Iris pigment epithelial cell (primary cell): ENCODE results near the gene PTPN12.
"Not testable (repeated sequence)": the region's sequence is repeated elsewhere in the genome, so short reads cannot be mapped to it uniquely, and the experiment has no call there.

Experiments
- DNase-seq: peaks from one replicate; pipeline ENCODE4 v3.0.0-alpha.2; 2011; ENCODE audit warnings: low read depth

The PTPN12 gene

DNA sequence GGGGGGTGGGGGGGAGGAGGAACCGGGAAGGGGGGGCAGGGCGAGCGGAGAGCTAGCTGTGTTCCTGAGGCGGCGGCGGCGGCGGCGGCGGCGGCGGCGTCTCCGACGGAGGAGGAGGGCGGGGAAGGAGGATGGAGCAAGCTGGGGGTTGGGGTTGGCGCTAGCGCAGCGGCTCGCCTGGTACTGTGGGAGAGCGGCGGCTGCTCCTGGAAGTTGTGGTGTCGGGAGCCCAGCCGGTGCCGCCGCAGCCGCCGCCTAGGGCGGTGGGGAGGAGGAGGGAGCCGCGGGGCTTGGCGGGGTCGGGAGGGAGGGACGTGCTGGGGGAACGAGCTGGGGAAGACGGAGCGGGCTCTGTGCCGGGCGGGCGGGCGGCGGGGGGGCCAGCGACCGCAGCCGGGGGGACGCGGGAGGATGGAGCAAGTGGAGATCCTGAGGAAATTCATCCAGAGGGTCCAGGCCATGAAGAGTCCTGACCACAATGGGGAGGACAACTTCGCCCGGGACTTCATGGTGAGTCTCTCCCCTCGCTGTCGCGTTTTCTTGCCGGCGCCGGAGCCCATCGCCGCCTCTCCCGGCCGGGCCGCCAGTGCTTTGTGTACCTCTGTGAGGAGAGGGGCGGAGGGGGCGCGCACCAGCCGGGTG, at the start of gene PTPN12:
PTPN12 (plus strand) TSS at position 160 of the 642 bp plus-strand sequence; CDS start at position 412, 252 bp downstream.
- DNase-seq: no peak

DNA sequence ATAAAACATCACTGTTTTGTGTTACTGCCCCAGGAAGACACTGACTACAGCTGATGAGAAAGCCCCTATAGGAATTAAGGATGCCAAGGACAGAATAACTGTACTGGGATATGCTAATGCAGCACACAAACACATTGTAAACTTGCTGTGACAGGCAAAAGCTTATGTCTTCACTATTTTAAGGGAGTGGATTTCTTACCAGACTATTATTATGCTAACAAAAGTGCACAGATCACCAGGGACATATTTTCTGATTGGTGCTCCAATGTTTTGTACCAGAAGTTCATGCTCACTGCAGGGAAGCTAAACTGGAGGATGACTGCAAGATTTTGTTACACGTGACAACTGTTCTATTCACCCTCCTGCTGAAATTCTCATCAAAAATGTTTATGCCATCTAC, 48.1 kb upstream of the PTPN12 start:
- no peak for DNase-seq

DNA sequence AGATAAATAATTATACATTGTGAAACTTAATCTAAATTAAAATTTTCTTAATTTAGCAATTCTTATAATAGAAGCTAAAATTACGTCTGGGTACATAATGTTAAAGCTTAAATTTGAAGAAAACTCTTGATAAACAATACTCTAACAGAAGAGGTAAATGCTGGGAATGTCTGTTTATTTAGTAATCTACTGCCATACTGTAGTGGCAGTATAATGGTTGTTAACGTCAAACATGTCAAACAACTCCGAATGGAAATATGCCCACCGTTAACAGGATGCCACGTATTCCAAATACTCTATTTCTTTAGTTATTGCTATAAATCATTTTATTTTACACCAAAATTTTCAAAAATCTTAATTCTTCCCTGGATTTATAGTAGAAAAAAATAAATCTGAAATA, 40.0 kb upstream of the PTPN12 start:
- DNase-seq: no peak

DNA sequence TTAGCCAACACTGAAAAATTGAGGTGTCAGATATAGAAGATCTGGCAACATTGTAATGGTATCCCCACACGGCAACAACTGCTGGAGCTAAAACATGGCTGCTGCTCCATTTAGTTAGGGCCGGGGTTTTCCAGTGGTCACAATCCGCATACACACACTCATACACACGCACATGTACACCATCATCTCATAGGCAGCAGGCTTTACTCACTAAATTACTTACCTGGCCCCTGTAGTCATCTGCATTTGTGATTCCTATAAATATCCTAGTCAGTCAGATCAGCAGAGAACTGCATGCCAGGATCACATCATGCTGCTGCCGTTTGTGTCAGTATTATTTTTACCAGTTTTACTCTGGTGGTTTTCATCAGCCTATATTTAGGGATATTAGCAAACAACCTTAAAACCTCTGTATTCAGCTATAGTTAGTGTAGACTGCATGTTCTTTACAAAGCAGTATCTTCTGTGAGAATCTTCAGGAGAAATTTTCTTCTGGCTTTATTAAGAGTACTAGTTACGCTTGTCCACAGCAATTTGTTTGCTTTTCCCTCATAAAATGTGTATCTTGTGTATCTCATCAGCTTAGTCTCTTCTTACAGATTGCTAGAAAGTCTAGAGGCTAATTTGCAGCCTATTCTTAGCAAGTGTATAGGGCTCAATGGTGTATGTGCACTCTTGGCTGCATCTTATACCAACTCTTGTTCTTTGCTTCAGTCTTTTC, 38.3 kb upstream of the PTPN12 start:
- DNase-seq: no peak

DNA sequence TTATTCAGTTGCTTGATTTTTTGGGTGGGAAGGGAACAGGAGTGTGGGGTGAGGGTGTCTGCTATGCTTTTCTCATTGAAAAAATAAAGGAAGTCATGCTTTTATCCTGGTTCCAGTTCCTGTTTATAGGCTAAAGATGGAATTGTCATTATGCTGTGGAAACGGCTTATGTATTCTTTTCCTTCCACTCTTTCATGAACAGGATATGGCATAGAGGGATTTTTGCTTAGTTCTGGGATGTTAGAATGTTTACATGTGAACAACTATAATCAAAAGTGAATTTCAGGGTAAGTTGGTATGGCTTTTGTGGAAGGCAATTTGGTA, 35.9 kb upstream of the PTPN12 start:
- no peak for DNase-seq

DNA sequence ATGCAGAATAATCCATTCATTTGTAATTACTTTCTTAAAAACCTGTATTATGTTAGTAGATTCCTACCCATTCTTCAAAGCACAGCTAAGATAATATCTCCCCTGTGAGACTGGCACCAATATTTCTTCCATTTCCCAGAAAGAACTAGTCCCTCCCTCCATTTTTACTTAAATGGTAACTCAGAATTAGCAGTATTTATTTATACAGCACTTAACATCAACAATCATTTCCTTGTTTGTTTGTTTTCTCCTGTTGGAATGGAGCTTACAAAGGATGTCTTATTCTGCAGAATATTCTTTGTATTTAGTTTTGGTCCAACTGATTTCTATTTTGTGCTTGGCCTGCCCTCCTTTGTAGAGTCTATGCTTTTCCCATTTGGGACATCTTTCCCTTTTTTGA, 32.1 kb upstream of the PTPN12 start:
- DNase-seq: no peak

DNA sequence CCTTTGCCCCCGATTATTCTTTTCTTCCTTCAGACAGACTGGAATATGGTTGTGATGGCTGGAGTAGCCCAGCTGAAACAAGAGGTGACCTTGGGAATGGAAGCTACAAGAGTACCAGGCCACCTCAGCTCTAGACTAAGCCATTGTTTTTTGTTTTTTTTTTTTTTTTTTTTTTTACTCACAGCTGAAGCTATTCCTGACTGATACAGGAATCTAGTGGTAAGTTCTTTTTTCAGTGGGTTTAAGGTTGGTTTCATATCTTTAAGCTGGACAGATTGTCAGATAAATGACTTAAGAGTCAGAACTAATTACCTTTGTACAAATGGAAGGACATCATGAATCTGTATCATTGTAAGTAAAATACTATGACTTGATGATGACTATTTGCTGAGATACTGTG, 30.2 kb upstream of the PTPN12 start:
- no peak for DNase-seq

DNA sequence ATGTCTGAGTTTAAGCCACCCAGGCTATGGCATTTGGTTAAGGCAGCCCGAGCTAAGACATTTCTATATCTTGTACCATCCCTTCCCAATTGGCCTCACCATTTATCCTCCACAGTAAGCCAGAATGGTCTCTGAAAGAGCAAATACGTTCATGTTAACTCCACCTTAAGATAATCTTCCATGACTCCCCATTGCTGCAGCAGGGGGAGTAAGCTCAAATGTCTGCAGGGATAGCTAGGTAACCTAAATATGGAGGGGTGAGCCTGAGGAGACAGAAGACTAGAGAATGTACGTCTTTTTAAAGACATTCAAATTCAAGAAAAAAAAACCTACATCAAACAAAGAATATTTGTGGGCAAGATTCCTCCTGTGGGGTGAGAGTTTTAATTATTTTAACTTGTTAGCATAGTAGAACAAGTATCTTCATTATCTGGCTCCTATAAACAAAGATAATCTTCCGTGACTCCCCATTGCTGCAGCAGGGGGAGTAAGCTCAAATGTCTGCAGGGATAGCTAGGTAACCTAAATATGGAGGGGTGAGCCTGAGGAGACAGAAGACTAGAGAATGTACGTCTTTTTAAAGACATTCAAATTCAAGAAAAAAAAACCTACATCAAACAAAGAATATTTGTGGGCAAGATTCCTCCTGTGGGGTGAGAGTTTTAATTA, 24.0 kb upstream of the PTPN12 start:
- not testable (repeated sequence) for DNase-seq

DNA sequence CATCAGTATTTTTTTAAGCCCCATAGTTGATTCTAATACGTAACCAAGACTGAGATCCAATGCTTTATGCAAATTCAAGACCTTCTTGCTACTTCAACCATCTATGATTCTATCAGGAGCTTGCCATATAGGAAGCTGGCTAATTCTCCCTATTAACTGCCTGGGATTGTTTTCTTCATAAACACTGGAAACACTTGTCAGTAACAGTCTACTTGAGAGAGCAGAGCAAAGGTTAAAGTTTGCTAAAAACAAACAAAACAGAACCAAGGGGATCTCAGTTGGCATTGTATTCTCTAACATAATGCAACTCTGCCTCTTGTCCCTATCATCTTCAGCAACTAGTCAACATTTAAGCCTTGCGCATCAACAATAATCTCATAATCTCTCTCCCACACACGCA, 21.0 kb upstream of the PTPN12 start:
- DNase-seq: no peak

DNA sequence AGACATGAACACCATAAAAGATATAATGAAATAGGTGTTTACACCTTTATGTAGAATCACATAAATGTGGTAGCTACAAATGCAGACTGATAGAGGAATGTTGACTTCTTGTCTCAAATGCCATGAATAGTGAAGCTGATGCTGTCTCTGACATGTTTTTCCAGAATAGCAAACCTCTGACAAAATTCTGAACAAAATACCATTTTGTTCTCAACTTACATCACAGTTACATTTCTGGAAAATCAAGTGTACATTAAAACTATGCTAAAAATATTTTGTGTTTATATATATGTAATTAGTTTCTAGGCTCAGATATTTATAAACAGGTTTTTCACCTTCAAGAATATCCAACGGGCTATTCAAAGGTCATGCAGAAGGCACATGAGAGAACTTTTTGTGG, 16.8 kb upstream of the PTPN12 start:
- no peak for DNase-seq

DNA sequence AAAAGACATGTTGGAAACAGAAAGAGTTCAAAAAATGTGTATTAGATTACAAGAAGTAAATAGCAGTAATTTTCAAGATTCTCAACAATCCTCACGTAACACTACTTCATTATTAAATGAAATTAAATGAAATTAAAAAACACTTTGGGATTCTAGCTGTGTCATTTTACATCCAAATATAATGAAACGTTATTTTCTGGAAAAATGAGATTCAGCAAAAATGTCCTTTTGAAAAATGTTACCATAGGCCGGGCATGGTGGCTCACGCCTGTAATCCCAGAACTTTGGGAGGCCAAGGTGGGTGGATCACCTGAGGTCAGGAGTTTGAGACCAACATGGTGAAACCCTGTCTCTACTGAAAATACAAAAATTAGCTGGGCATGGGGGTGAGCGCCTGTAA, 15.6 kb upstream of the PTPN12 start:
- not testable (repeated sequence) for DNase-seq

DNA sequence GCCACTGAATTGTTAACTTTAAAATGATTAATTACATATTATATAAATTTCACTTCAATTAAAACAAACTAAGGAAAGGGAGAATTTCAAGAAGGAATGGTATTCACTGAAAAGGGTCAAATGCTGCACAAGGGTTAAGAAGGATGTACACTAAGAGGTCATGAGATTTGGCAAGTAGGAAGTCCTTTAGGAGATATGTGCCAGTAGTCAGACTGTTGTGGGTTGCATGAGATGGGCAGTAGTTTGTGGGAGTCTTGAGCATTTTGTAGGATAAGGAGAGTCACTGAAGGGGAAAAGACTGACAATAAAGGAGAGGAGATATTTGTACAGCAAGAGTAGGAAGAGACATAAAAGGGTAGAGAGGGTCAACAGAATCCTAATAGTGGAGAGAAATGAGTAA, 12.4 kb upstream of the PTPN12 start:
- DNase-seq: no peak

DNA sequence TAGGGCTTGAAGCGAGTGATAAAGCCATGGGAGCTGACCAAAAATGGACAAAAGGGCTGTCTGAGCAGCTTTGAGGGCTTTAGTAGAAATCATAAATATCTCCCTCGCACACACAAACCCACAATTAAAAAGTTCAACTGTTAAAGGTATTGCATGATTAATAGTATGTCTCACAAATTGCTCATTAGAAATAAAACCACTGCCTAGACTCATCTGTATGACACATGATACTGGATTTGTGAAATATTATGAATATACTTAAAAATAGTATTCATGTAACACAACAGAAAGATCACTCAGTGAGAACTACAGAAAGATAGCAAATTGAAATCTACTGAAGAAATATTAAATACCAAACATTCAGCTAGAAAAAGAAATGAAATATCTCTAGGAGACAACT, 11.9 kb upstream of the PTPN12 start:
- DNase-seq: no peak

DNA sequence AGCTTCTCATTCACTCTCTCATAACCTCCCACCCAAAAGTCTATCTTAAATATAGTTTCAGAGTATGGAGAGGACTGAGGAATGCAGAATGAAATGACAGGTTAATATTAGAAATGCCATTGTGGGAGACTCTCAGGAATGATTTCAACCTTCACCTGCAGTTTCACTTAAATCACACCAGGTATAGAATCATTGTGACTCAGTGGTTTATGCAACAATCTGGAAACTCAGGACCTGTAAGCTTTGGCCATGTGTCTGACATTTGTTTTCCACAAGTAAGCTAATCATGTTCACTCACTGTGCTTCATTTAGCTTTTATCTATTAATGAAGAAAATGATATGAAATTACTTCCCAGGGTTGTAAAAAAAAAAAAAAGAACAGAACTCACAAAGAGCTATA, 8.7 kb upstream of the PTPN12 start:
- DNase-seq: no peak

DNA sequence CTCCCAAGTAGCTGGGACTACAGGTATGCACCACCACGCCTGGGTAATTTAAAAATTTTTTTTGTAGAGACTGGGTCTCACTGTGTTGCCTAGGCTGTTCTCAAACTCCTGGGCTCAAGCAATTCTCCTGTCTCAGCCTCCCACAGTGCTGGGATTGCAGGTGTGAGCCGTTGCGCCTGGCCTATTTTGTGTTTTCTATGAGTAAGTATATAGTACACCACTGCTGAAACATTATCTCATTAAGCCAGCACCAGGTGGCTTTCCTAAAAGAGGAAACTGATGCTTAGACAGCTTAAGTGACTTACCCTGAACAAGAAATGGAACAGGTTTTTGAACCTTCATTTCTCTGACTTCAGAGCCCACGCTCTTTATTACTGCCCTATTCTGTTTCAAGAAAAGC, 7.8 kb upstream of the PTPN12 start:
- no peak for DNase-seq

DNA sequence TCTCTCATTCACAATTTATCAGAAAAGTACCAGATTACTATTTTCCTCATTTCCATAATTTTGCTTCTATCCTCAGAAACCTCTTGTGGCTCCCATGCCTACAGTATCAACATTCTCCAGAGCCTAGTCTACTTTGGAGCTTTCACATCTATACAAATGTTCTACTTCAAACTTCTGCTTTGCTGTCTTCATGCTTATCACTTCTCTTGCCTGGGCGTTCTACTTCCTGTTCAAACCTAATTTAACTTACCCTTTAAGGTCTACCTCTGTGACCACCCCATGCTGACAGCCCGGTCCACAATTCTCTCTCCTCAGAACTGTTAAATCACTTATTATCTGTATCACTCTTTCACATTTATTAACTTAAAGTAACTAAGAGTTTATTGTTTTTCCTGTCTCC, 6.1 kb upstream of the PTPN12 start:
- DNase-seq: no peak

DNA sequence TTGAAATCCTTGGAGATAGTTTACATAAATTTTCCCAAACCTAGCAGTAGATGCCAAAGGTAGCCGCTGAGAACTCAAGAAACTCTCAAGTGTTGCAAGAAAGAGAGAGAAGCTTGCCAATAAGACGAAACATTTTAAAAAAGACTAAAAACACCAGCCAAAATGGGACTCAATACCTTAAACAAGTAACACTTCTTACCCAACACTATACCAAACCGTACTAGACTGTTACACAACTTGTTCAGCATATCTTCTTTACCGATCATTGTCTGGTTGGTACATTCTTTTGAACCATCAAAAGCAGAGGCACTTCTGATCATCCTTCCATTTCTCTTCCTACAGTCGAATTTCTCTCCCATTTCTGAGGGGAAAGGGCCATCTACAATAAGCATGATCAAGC, 4.8 kb upstream of the PTPN12 start:
- no peak for DNase-seq

DNA sequence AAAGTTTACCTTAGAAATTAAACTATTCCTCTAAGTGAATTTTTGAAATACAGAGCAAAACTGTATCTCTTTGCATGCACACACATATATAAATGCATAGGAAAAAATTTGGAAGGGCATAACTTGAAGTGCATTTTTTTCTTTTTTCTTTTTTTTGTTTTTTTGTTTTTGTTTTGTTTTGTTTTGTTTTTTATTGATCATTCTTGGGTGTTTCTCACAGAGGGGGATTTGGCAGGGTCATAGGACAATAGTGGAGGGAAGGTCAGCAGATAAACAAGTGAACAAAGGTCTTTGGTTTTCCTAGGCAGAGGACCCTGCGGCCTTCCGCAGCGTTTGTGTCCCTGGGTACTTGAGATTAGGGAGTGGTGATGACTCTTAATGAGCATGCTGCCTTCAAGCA, 4.4 kb upstream of the PTPN12 start:
- DNase-seq: not testable (repeated sequence)

DNA sequence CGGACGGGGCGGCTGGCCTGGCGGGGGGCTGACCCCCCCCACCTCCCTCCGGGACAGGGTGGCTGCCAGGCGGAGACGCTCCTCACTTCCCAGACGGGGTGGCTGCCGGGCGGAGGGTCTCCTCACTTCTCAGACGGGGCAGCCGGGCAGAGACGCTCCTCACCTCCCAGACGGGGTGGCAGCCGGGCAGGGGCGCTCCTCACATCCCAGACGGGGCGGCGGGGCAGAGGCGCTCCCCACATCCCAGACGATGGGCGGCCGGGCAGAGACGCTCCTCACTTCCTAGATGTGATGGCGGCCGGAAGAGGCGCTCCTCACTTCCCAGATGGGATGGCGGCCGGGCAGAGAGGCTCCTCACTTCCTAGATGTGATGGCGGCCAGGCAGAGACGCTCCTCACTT, 3.0 kb upstream of the PTPN12 start:
- DNase-seq: not testable (repeated sequence)

DNA sequence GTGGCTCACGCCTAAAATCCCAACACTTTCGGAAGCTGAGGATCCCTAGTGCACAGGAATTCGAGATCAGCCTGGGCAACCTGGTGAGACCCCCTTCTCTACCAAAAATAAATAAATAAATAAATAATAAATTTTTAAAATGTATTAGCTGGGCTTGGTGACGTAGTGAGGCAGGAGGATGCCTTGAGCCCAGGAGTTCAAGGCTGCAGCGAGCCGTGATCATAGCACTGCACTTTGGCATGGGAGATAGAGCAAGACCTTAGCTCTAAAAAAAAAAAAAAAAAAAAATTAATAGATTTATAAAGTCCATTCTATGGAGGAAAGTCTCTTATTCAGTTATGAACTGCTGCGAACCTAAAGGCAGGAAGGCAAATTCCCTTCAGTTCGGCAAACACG, 1.1 kb upstream of the PTPN12 start:
- no peak for DNase-seq

DNA sequence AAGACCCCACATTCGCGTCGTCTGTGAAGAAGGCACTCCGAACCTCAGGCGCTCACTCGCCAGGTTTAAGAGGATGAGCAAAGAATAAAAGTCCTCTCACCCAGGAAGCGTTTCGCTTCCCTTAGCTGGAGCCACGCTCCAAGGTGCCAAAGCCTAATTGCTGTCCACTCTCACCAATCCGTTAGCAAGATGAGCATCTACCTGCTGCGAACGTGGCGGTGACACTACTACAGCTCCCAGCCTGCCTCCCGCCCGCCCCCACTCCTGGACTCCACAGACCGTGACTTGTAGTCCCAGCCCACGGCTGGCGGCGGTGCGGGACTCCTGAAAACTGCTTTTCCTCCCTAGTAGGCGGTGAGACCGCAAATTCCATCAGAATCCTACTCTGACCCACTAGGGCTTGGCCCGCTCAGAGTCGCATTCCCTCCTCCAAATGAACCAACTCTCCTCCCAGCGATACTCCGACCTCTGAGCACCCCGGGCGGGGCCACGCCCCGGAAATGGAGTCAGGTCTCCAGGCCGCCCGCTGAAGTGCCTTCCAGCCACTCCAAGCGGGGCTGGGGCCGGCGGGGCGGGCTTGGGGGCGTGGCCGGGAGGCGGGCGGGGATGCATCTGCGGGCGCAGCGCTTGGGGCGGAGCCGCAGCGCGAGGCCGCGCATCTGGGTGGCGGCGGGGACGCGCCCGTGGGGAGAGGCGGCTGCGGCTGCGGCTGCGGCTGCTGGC, 521 bp upstream of the PTPN12 start:
- peak; percentile 97 for DNase-seq

DNA sequence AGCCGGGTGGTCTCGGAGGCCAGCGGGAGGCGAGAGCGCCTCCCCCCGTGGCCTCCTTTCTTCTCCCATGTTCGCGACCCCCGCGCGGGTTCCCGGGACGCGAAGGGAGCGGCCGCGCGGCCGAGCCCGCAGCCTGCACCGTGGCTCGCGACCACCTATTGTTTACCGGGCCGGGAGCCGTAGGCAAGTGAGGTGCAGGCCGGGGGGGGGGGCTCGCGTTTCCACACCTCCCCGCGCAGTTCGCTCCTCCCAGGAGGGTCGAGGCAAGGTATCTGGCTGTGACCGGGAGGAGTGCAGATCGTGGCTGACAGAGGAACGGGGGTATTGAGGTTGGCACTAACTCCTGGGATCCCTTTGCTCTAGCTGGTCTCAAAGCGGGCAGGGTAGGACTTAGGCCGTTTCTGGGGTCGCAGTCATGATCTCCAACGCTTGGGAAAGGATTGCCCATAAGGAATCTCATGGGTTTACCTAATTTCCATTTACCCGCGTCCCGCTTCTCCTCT, 734 bp downstream of the PTPN12 start:
- DNase-seq: no peak
